ACHN (cell line): ENCODE results near the gene OPA1.
"Not testable (repeated sequence)": the region's sequence is repeated elsewhere in the genome, so short reads cannot be mapped to it uniquely, and the experiment has no call there.

ENCODE experiments used
- DNase-seq: peaks from one replicate; pipeline ENCODE4 v3.0.0-alpha.2; 2015
- in situ Hi-C: cut with HindIII; loops from 2 replicates; pipeline ENCODE4 v1.10.0; 2017; ENCODE audit warnings: low sequenced_read_pairs, low pct_ligation_motif_present, low pct_unique_long_range_greater_than_20kb

Gene OPA1

GRCh38 chr3:193586526-193586925 is 6.5 kb upstream of the OPA1 start:
- in situ Hi-C loops = no loop called here
- DNase-seq = no peak

- DNase-seq = no peak
- in situ Hi-C loops = no loop called here
Observed at GRCh38 chr3:193589129-193589528, 3.9 kb upstream of the OPA1 start.

DNA sequence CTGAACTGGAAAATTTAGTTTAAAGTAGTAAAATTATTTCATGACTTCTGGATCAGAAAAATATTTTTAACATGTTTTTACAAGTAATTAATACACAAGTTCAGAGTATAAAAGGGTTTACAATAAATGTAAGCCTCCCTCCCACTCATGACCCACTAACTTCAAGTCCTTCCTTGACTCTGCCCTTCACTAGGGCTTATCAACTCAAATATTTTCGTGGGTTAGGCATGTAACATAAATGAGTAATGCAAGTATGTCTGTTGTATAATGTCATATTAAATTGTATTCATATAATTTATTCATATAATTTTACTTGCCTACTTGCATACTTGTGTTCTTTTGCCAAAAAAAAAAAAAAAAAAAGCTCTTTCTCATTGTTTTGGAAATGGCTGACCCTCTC is 3.4 kb upstream of the OPA1 start:
- in situ Hi-C loops = no loop called here

GRCh38 chr3:193590088-193590856 is 2.7 kb upstream of the OPA1 start:
- DNase-seq = peak; percentile 91
- in situ Hi-C loops = no loop called here

More for the DNA sequence above, 3.4 kb upstream of the OPA1 start:
- DNase-seq = no peak

DNA sequence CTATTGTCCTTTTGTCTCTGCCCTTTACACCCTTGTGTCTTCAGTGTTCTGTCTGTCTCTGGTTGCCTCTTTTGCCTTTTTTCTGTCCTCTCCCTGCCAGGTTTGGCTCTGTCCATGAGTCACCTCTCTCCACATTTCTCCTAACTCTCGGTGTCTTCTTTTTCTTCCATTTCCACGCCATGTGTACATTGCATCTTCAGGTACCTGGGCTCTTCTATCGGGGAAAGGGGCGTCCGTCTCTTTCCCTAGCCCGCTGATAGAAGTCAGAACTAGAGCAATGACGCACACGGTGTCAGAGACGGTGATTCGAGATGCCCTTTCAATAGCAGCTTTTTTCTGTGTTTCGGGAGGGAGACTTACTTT is 641 bp downstream of the OPA1 start:
- peak; percentile 36 for DNase-seq
- in situ Hi-C loops = no loop called here

DNA sequence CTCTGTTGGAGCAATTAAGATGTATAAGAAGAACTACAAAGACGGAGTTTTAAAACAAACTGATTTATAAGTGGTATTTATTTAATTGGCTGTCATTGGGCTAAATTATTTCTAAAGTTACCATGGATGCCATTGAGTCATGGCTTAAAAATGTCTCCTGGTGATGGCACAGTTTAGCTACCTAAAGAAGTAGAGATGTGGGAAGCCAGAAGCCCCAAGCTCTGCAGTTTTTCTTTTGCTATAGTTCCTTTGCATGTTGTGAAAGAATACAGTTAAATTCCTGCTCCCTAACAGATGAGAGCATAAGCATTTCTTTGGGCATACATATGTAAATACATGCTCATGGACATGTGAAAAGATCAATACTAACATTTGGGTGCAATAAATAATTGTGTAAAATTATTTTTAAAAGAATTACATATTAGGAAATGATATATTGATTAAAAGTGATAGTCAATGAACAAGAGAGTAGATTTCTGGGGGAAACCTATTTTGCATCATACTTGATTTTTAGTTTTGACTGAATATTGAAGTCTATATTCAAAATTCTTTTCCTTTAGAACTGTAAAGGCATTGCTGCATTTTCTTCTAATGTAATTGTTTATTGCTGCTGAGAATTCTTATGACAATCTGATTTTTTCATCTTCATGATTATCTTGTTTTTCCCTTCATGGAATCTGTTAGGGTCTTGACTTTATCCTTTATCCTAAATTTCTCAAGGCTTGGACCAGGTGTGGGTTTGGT is 2.1 kb downstream of the OPA1 start:
- DNase-seq = peak; percentile 17
- in situ Hi-C loops = no loop called here

DNA sequence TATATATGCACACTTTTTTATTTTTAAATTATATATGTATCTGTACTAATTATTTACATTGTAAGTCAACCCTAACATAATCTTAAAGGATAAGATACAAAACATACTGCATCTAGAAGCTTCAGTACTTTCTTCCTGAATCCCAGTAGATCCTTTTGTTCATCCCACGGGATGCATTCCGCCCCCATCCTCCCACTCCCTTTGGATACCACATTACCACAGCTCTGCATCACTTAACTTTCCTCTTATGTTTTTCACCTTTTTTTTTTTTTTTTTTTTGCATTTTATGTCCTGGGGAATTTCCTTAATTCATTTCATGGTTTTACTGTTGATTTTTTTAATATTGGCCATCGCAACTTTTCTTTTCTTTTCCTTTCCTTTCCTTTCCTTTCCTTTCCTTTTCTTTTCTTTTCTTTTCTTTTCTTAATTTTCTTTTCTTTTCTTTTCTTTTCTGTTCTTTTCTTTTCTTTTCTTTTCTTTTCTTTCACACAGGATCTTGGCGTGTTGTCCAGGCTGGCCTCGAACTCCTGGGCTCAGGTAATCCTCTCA is 3.0 kb downstream of the OPA1 start:
- no peak for DNase-seq
- in situ Hi-C loops = no loop called here

- in situ Hi-C loops = no loop called here
- no peak for DNase-seq
Observed at GRCh38 chr3:193598202-193598601, 5.2 kb downstream of the OPA1 start.

GRCh38 chr3:193599393-193599792 is 6.4 kb downstream of the OPA1 start:
- no peak for DNase-seq
- in situ Hi-C loops = no loop called here

DNA sequence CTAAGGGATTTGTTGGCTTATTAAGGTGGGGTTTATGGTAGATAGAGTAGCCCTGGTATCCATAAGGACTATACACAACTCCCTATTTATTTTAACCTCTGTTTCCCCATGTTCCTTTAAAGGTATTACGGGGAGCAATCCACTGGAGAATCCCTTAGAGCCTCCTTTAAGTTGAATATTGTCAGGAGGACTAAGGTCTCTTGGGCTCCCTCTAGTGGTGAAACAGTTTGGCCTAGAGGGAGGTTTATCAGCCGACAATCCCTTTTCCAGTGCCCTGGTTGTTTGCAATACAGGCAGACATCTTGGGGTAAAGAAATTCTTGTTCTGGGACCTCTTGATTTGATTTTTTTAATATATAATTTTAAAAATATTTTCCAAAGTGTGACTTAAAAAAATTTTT is 12.9 kb downstream of the OPA1 start:
- in situ Hi-C loops = no loop called here
- DNase-seq = peak; percentile 73

GRCh38 chr3:193606892-193607291 is 13.9 kb downstream of the OPA1 start:
- DNase-seq, in situ Hi-C loops: not testable (repeated sequence)

GRCh38 chr3:193610516-193610915 is 17.5 kb downstream of the OPA1 start:
- in situ Hi-C loops, DNase-seq: not testable (repeated sequence)

GRCh38 chr3:193614430-193614829 is 21.4 kb downstream of the OPA1 start:
- in situ Hi-C loops = no loop called here

DNA sequence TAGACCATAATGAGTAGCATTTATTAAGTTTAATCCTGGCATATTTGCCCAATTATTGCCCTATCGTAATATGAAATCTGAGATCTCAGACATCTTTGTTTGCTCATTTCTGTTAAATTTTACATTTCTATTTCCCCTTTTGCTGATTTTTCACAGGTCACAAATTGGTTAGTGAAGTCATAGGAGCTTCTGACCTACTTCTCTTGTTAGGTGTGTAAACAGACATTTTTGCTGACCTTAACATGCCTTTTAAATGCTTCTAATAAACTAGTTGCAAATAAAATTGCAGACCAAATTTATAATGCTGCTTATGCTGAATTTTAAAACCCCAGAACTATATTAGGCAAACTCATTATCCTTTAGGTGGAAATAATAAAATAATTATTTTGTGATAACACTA is 24.6 kb downstream of the OPA1 start:
- no peak for DNase-seq
- in situ Hi-C loops = no loop called here

More at GRCh38 chr3:193614430-193614829, 21.4 kb downstream of the OPA1 start:
- no peak for DNase-seq

GRCh38 chr3:193620057-193620456 is 27.0 kb downstream of the OPA1 start:
- in situ Hi-C loops = no loop called here

GRCh38 chr3:193620650-193621049 is 27.6 kb downstream of the OPA1 start:
- DNase-seq = peak; percentile 3
- in situ Hi-C loops = no loop called here

More at GRCh38 chr3:193620057-193620456, 27.0 kb downstream of the OPA1 start:
- DNase-seq = no peak

DNA sequence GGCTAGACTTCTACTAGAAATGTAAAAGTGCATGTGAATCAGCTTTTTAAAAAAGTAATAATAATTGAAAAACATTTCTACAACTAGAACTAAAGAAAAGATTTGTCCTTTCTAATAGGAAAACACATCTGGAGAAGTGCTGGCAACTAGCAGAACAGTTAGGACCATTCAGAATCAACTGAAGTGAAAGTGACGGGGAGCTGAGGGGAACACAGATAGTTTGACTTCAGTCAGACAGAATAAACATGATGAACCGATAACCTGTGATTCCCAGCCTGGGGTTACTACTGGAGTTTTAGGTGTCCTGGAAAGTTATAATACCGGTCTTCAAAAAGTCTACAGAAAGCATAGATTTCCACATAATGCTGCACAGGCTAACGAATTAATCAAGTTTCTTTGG is 28.1 kb downstream of the OPA1 start:
- in situ Hi-C loops = no loop called here
- DNase-seq = no peak

DNA sequence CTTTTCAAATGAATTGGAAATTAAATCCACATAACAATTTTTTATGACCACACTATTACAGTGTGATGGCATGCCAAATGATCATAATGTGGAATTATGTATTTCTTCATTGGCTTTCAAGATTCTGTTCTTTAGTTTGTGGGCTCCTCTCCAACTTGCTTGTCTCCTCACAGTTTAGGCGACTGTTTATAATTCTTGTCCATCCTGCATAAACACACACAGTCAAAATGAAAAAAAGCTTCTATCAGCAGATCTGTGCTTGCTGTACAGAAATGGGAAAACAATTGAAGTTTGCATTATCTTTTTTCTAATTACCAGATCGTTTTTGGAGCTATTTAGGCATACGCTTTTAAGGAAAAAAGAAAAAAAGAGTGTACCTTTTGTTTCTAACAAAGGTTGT is 37.0 kb downstream of the OPA1 start:
- in situ Hi-C loops = no loop called here
- DNase-seq = no peak

- DNase-seq = no peak
- in situ Hi-C loops = no loop called here
Observed at GRCh38 chr3:193637831-193638230, 44.8 kb downstream of the OPA1 start.

- in situ Hi-C loops = no loop called here
- DNase-seq = no peak
Observed at GRCh38 chr3:193638833-193639232, 45.8 kb downstream of the OPA1 start.
